ENCODE results near the gene CRYGS.
"Not testable (repeated sequence)": the region's sequence is repeated elsewhere in the genome, so short reads cannot be mapped to it uniquely, and the experiment has no call there.

The CRYGS gene

GRCh38 chr3:186551387-186551786, 7.2 kb upstream of the CRYGS start:
- no peak for DNase-seq

- no peak for DNase-seq
These were observed 5.3 kb upstream of the CRYGS start for GRCh38 chr3:186549497-186549896.

GRCh38 chr3:186540835-186541226, 3.3 kb downstream of the CRYGS start:
- DNase-seq: no peak

GRCh38 chr3:186540221-186540834, 3.9 kb downstream of the CRYGS start:
- peak; percentile 87 for DNase-seq

DNA sequence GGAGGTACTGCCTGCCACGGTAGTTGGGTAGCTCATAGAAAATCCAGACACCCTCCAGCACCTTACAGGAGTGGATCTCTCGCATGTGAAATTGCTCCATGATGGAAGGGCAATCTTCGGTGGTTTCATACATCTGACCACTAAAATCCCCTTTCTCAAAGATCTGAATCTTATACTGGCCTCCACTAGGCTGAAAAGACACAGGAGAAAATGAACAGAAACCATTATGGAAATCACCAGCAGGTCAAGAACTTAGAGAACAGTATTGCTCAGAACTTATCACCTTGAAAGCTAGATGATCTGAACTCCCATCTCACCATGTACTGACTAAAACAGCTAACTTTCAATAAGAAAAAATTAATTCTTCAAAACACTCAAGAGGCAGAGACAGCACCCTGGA, 5.4 kb downstream of the CRYGS start:
- DNase-seq: no peak

DNA sequence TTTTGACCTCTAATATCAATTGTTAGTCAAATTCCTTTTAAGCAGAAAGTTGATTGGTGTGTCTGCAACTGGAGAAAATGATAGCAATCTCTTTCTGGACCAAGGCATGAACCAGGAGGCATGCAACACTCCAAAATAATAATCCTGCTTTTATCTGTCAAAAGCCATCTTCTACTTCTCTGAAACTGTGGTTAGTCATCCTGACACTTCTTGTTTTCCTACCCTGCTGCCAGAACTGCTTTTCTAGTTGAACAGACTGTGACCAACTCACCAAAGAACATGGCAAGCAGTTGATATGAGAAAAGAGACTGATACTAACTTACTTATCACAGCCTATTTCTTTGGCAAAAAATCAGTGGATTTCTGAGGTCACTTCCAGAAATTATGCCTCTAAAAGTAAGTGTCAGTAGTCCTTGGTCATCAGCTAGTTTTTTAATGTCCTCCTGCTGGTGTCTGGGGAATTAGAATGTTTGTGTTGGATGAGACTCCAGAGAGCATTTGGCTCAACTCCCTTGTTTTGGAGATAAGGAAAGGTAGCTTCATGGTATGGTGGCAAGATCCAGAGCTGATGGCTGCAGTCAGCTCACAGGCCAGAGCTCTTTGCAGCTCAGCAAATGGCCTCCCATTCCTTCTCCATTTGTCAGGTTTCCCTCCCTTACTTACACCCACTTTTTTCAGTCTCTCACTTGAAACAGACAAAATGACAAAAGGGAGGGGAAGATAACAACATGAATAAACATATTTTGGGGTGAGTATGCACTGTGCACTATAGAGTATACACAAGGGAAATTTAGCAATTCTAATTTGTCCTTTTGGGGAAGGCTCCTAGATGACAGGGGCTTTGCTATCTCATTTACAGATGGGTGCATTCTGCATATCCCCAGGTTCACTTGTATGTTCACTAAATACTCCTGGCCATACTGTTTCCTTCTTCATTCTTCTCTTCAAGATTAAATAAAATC, 7.0 kb downstream of the CRYGS start:
- no peak for DNase-seq

DNA sequence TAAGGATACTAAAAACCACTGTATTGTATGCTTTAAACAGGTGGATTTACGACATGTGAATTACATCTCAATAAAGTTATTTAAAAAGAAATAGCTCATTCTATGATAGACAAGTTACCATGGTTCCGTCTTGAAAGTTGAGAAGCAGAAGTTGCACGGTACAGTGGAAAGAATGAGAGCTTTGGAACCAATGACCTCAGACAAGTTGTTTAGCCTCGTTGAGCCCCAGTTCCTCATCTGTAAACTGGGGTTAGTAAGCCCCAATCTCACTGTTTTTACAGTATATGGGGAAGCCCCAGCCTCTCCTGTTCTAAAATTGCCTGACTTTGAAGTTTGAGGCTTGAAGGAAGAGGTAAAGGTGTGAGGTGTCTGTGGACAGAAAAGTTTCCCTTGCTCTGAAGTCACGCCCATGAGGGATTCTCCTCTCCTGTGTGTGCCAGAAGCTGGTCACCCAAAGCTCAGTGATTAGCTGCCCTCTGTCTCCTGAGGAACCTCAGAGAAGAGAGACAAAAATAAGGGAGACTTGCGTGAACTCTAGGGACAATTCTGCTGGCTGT, 10.0 kb downstream of the CRYGS start:
- DNase-seq: peak; percentile 17

- DNase-seq: no peak
These were observed 11.5 kb downstream of the CRYGS start for GRCh38 chr3:186532598-186533072.

DNA sequence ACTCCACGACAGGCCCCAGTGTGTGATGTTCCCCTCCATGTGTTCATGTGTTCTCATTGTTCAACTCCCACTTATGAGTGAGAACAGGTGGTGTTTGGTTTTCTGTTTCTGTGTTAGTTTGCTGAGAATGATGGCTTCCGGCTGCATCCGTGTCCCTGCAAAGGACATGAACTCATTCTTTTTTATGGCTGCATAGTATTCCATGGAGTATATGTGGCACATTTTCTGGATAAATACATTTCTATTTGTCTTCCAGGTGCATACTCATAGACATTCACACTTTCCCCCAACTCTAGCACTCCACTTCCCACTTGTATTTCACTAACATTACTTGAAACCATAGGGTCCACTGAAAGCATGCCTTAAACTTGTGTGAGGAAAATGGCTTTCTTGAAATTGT, 12.5 kb downstream of the CRYGS start:
- not testable (repeated sequence) for DNase-seq

- no peak for DNase-seq
These were observed 13.8 kb downstream of the CRYGS start for GRCh38 chr3:186530415-186530814.

GRCh38 chr3:186529201-186529999, 14.8 kb downstream of the CRYGS start:
- DNase-seq: no peak

GRCh38 chr3:186526256-186526606, 17.9 kb downstream of the CRYGS start:
- DNase-seq: no peak

- DNase-seq: no peak
These were observed 18.6 kb downstream of the CRYGS start for GRCh38 chr3:186525369-186526255.

- no peak for DNase-seq
These were observed 19.6 kb downstream of the CRYGS start for GRCh38 chr3:186524616-186525015.

DNA sequence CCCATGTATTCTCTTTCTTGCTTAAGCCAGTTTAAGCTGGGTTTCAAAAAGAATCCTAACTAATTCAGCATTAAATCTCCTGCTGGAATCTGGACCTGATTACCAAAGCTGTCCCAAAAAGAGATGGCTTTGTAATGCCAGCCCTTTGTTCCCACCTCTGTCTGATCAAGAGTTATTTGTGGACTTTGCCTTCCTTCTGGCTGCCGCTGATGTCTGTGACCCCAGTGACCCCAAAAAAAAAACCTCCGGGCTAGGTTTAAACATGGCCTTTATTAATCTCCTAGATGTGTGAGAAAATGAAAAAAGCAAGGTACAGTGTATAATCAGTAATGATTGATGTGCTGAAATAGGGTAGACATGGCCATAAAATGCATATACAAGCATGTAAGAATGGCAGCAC, 20.7 kb downstream of the CRYGS start:
- DNase-seq: no peak

DNA sequence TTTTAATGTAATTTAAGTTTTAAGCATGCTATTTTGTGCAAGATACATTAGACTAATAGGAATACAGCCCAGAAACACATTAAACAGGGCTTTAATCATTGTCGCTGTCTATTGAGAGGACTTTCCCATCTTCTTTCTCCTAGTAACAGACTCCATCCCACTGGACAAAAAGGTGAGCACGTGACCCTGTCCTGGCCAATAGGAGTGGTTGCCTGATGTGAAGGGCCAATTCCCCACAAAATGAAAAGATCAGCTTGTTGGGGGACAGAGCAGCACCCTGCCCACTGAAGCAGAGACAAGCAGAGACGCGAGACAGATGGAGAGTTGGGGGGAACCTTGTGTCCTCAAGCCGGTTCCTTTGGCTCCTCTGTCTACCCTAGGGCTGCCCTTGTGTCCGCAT, 21.2 kb downstream of the CRYGS start:
- DNase-seq: no peak

DNA sequence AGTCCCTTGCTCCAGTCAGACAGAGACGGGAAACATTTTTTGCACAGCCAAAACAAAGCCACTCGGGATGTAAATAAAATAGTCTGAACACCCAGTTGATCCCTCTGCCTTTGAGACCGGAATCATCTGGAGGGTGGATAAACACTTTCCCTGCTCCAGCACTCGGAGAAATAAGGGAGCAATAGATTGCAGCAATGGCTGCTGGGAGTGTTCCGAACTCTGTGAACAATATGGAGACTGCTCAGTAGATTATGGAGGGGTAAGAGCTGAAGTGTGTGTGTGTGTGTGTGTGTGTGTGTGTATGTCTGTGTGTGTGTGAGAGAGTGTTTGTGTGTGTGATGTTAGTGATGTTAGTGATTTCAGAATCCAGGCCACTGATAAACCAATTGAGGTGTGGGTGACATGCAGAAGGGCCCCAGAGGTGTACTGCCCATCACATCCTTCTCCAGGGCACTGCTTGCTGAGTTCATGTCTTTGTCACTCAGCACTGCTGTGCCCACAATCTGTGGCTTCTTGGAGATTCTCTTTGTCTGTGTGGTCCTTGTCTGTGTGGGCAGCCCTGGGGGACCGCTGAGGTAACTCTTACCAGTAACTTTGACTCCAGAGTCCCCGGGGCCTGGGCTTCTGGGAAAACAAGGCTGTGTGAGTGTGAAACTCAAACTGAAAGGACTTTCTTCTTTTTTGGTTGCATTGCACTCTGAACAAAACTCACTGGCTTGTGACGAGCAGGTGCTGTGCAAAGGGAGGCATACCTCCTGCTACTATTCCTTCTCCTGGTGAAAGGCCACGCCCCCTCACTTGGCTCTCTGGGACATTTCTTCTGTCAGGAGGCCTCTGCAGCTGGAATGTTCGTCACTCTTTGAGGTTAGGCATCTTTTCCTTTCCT, 23.0 kb downstream of the CRYGS start:
- no peak for DNase-seq

- DNase-seq: no peak
These were observed 23.7 kb downstream of the CRYGS start for GRCh38 chr3:186520431-186520830.

DNA sequence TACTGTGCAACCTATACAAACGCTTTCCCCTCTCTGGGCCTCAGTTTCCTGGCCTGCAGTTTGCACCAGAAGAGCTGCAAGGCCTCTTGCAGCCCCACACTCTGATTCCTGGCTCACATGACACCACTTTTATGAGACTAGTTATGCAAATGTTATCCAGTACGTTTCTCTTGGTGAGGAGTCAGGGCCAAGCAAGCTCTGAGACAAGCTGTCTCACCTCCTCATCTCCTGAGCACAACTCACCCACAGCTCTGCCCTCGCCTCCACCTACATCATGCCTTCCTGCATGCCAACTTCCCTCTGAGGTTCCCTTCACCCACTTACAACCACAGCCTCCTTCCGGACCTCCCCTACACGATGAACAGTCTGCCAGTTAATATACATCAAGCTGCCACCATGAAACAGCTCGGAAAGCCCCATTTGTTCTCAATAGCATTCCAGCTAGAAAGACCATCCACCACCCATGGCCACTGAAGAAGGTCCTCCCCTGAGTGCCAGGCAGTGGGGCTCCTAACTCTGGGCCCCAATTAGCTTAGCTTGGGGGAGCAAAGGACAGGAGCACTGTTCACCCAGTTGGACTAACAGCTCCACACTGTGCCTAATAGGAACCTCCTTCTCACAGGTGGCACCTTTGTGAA, 25.0 kb downstream of the CRYGS start:
- DNase-seq: peak; percentile 76

GRCh38 chr3:186517218-186517617, 27.0 kb downstream of the CRYGS start:
- DNase-seq: no peak
